A673 (cell line): ENCODE measurements around the gene RNASEL.

Experiments used
- EZH2 ChIP-seq: fragments of 200-600 bp; sonication (generic); IDR thresholded peaks from 2 replicates; pipeline ENCODE4 v1.6.1; 2017; ENCODE audit warnings: borderline replicate concordance, low read depth, mild to moderate bottlenecking, mixed read lengths, antibody characterized with exemption, low read length; ENCODE audit not compliant: poor library complexity, severe bottlenecking
- TF ChIP-seq, protein P1 (sequence below): fragments of 300-800, 200-600 bp; sonication (generic); conservative IDR thresholded peaks from 2 replicates; pipeline ENCODE4 v1.5.1; 2017; ENCODE audit warnings: low read depth, mild to moderate bottlenecking, antibody characterized with exemption, low read length, moderate library complexity, mixed read lengths

DNA sequence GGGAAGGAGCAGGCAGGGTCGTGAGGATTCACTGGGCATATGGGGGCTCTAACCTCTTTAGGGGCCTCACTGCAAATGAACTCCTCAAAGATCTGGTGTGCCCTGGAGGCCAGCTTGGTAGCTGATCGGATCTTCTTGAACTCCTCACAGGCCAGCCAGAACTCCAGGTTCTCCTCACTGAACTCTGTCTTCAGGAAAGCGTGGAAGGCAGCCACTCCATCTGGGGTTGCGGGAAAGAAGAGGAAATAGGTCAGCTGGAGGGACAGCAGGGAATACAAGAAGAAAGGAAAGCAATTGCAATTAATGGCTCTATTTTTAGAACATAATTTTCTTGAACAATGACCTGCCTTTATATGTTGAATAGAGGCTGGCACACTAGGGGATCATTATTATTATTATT is 12.9 kb upstream of the RNASEL start:
- TF ChIP-seq, protein P1, sequence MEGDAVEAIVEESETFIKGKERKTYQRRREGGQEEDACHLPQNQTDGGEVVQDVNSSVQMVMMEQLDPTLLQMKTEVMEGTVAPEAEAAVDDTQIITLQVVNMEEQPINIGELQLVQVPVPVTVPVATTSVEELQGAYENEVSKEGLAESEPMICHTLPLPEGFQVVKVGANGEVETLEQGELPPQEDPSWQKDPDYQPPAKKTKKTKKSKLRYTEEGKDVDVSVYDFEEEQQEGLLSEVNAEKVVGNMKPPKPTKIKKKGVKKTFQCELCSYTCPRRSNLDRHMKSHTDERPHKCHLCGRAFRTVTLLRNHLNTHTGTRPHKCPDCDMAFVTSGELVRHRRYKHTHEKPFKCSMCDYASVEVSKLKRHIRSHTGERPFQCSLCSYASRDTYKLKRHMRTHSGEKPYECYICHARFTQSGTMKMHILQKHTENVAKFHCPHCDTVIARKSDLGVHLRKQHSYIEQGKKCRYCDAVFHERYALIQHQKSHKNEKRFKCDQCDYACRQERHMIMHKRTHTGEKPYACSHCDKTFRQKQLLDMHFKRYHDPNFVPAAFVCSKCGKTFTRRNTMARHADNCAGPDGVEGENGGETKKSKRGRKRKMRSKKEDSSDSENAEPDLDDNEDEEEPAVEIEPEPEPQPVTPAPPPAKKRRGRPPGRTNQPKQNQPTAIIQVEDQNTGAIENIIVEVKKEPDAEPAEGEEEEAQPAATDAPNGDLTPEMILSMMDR, result no peak
- TF ChIP-seq EZH2, result no peak
